IPS DF 19.7 (cell line): ENCODE measurements around the gene ENKUR.
"Not testable (repeated sequence)": the region's sequence is repeated elsewhere in the genome, so short reads cannot be mapped to it uniquely, and the experiment has no call there.

Source experiments
- DNase-seq: peaks from one replicate; pipeline ENCODE4 v3.0.0-alpha.2; 2013; ENCODE audit warnings: low read depth, low spot score

Gene ENKUR

DNA sequence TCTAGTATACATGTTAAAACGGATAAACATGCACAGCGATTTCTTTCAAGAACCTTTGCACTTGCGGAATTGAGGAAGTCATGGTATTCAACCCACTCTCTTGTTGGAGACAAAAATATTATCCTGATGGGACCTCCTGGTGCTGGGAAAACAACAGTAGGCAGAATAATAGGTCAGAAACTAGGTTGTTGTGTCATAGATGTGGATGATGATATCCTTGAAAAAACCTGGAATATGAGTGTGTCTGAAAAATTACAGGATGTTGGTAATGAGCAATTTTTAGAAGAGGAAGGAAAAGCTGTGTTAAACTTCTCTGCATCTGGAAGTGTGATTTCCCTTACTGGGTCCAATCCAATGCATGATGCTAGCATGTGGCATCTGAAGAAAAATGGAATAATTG, 7.3 kb upstream of the ENKUR start:
- DNase-seq = no peak

GRCh38 chr10:25018703-25019102, 2.7 kb upstream of the ENKUR start:
- DNase-seq = no peak

GRCh38 chr10:25017661-25018060, 1.7 kb upstream of the ENKUR start:
- no peak for DNase-seq

DNA sequence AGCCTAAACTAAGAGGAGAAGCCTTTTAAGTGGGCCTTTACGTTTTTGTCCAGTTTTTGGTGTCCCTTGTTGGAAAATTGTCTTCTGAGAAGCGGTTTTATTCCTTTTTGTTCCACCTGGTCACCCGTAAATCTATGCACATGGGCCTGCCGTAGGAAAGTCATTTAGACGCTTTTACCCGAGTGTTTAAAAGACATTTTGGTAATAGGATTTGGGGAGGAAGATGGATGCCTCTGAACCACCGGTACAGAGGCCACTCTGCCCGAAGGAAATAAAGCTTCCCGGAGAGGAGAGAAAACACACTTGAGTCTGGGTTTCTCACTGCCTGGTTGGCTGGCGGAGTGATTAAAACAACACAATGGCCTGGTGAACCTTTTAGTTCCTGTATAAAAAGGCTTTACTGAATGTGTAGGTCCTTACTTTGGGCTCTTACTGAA, 1.2 kb upstream of the ENKUR start:
- DNase-seq = no peak

DNA sequence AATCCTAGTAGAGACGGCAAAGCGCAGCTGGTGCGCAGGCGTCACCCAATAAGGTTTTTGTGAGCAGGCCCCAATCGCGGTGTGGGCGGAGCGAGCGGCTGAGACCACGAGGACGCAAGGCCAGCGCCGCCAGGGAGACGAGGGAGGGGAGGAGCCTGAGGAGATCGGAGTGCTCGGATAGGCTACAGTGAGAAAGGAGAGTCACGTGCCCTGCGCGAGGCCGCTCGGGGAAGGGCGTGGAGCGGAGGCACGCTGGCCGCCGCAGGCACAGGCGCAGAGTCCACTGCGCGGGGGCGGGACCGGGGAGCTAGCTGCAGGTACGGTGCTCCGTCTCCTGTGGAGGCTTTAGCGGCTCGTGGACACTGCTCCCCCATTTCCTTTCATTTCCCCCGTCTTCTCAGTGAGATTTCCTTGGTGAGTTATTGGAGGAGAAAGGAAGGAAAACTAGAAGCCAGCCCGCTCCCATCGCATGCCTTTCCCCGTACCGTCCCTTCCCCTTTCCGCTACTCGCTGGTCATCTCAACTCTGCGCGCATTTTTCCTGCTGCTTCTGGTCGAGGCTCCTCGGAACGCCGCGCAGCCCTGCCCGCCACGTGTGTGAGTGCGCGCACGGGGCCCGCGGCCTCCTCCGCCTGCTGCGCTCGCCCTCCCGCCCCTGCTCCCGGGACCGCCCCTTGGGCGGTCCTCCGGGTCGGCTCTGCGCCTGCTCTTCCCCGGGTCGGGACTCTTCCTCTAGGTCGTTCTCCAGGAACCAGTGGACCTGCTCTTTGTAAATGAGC, 607 bp upstream of the ENKUR start, which contains the start of gene THNSL1:
TSS of gene THNSL1 (plus strand) at position 237 of the 778 bp plus-strand sequence. CDS start 6,612 bp downstream, outside the sequence.
- peak; percentile 90 for DNase-seq

GRCh38 chr10:25014579-25014978, 1.4 kb downstream of the ENKUR start:
- DNase-seq = no peak

- not testable (repeated sequence) for DNase-seq
Observed at GRCh38 chr10:25011591-25011990, 4.4 kb downstream of the ENKUR start.

- no peak for DNase-seq
Observed at GRCh38 chr10:24998044-24998443, 17.9 kb downstream of the ENKUR start.

DNA sequence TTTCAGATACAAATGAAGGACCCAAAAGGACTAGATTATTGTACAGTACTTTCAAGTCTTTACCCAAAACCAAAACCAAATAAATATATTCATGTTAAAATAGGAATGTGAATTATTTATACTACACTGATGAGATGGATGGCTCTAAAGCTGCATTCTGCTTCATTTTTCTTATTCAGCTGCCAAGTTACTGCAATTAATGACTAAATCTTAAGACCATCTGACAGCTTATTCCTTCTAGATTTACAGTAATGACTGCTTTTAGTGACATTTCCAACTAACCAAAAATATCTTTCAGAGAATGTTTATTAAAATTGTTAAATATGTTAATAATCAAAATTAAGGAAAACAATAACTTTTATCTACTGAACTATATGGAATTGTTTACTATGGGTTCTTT, 20.9 kb downstream of the ENKUR start:
- DNase-seq = no peak

DNA sequence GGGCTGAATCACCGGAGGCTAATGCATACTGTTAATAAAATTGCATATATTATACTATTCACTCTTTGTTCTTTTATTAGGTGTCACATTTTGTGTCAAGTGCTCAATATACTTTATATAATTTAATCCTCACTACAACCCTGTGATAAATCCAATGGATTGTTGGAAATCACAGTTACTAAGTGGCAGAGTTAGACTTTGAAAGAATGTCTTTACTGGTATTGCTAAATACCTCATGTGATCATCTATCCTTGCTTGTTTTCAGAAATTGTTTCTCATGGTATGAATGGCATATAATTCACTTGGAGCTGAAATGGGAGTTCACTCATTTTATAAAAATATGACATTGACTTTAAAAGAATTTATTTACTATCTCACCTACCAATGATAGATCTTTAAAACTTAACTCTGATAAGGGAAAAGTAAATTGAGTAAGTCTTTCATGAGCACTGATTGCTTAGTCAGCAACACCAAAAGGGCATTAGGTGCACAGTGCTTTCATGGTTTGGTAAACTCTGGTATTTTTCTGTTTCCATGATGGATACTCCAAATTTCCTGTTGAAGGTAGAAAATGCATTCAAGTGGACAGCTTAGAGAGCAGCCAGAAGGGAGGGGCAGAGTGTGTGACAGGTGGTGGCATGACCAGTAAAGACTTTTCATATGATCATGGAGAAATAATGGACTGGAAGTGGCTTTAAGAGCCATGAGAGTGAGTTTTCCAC, 22.6 kb downstream of the ENKUR start:
- no peak for DNase-seq

GRCh38 chr10:24992512-24993133, 23.3 kb downstream of the ENKUR start:
- no peak for DNase-seq

- no peak for DNase-seq
Observed at GRCh38 chr10:24991298-24991697, 24.7 kb downstream of the ENKUR start.

DNA sequence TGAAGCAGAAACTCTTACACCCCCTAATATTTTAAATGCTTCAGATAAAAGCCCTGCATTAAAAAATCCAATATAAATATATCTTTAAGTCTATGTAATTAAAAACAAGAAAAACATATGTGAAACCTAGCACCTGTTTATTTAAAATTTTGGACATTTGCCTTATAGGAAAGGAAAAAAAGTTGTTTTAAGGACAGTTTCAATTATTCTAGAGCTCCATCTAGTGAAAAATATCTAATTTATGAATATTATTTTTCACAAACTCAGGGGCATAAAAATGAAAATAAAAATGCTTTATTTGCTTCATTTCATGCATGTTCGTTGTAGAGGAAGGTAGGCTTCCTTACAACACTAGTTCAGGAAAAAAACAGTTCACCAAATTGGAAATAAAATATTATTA, 26.1 kb downstream of the ENKUR start:
- no peak for DNase-seq

- no peak for DNase-seq
Observed at GRCh38 chr10:24988831-24989640, 26.9 kb downstream of the ENKUR start.

- DNase-seq = no peak
Observed at GRCh38 chr10:24984906-24985305, 31.1 kb downstream of the ENKUR start.

DNA sequence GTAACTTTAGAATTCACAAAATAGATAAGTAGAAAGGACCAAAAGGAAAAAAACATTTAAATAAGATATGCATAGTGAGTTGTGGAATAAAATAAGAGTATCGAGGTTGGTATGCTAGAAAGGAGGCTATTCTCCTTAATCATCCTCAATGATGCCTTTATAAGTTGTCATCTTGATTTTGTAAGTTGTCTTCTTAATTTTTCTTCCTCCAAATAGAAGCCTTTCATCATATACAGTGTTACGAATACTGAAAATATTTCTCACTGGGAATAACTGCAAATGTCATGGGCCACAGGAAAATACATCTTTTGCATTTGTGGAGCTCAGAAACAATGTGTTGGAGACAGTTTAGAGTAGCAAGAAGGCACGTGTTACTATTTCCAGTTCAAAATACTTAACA, 32.0 kb downstream of the ENKUR start:
- no peak for DNase-seq

GRCh38 chr10:24983130-24983529, 32.8 kb downstream of the ENKUR start:
- no peak for DNase-seq

- no peak for DNase-seq
Observed at GRCh38 chr10:24982319-24983112, 33.4 kb downstream of the ENKUR start.

DNA sequence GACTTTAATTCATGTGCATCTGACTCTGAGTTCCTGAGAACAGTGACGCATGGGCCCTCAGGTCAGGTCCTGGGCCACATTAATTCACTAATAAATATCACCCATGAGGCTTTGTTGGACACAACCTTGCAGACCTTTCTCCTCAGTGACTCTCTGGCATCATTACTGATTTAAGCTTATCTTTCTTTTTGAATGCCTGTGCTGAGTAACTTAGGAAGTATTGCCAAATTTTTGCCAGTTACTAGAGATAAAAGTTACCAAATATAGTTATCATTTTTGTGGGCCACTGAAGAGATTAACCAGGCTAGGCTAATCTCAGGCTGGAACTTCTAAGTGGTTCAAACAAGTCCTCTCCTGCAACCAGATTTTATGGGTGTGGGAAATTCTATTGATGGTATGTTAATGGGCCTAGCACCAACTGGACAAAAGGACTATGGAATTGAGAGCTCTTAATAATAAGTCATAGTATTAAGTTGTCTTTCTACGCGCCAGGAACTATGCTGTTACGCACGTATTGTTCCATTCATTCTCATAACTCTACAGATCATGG, 34.7 kb downstream of the ENKUR start:
- DNase-seq = no peak

DNA sequence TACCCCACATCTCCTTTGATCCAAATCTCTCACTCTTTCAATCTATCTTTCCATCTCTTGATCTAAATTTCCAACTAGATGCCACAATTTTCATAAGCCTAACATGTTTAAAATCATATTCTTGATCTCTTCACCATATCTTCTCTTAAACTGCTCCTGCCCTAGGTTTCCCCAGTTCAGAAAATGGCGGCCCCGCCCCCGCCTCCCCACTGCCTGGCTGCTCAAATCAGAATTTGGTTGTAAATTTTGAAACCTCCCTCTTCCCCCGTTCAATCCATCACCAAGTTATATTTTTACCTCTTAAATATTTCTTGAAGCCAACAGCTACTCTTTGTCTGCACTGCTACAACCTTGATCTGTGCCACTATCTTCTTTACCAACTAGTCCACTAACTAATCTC, 36.3 kb downstream of the ENKUR start:
- DNase-seq = no peak

GRCh38 chr10:24974976-24975375, 41.0 kb downstream of the ENKUR start:
- no peak for DNase-seq
